Endothelial cell of umbilical vein (primary cell): ENCODE measurements around the gene BAMBI. TPM values are rescaled to one million over a fixed set of nuclear protein-coding genes. Genes with fewer than 3 reads are reported as not detected.

Source experiments
- BruUV-seq: library from RNA; stranded (reverse); fragments of 400-500 nt; replicated peaks from 2 replicates; lab custom pipeline; 2021; lab: Mats Ljungman, UMichigan
- CTCF ChIA-PET: fragments of 300-600, 350-600 bp; sonication (Branson Sonifier 250); formaldehyde crosslinking; loops from one replicate; lab custom pipeline; 2021; ENCODE audit warnings: antibody characterized with exemption, inconsistent platforms; lab: Charles Lee
- POLR2A ChIA-PET: fragments of 300-600, 350-600 bp; sonication (Branson Sonifier 250); formaldehyde crosslinking; loops from one replicate; lab custom pipeline; 2021; ENCODE audit warnings: antibody characterized with exemption, inconsistent platforms; lab: Charles Lee
- DNase-seq: peaks from one replicate; pipeline ENCODE4 v3.0.0-alpha.2; 2011; ENCODE audit warnings: low read depth, low spot score
- FAIRE-seq: peaks from 2 replicates; lab custom pipeline; 2011; peaks lifted over from hg19 to GRCh38; lab: Jason Lieb, UNC
- H2AFZ ChIP-seq: 2 replicates; pipeline ENCODE4 v1.6.0; 2012; ENCODE audit warnings: low read depth, low read length, control low read depth, inconsistent platforms
- H3K27ac ChIP-seq: 2 replicates; pipeline ENCODE4 v1.5.1; 2011; ENCODE audit warnings: low read depth, mild to moderate bottlenecking, control low read depth, low read length, moderate library complexity; ENCODE audit not compliant: insufficient read depth
- H3K27me3 ChIP-seq, 2 experiments: 2 replicates each; pipeline versions ENCODE4 v1.6.0 to v1.6.1; 2011; ENCODE audit warnings: low read length in 2 of 2, mixed read lengths in 1 of 2; ENCODE audit not compliant: control insufficient read depth in 2 of 2, insufficient read depth in 2 of 2
- H3K36me3 ChIP-seq, 2 experiments: 2 replicates in 1 of 2; 3 replicates in 1 of 2; pipeline ENCODE4 v1.5.1; 2011; ENCODE audit warnings: low read length in 2 of 2, mild to moderate bottlenecking in 1 of 2, moderate library complexity in 1 of 2; ENCODE audit not compliant: control insufficient read depth in 2 of 2, insufficient read depth in 2 of 2; ENCODE audit errors: extremely low read depth in 1 of 2
- H3K4me1 ChIP-seq: 3 replicates; pipeline ENCODE4 v1.5.1; 2011; ENCODE audit warnings: mild to moderate bottlenecking, low read length; ENCODE audit not compliant: control insufficient read depth, insufficient read depth; ENCODE audit errors: extremely low read depth
- H3K4me2 ChIP-seq: 2 replicates; pipeline ENCODE4 v1.6.1; 2011; ENCODE audit warnings: low read length, control low read depth, mixed read lengths; ENCODE audit not compliant: insufficient read depth
- H3K4me3 ChIP-seq, 3 experiments: fragments of 200-600 bp in 1 of 3; sonication (generic), shearing (Covaris generic) in 1 of 3; replicated peaks in 1 of 3; 2 replicates each; pipeline ENCODE4 v1.5.1; 2011 to 2016; ENCODE audit warnings: control low read depth in 3 of 3, low read length in 3 of 3, mild to moderate bottlenecking in 2 of 3, inconsistent platforms in 1 of 3, low read depth in 1 of 3, moderate library complexity in 1 of 3; ENCODE audit not compliant: insufficient read depth in 1 of 3
- H3K79me2 ChIP-seq: 2 replicates; pipeline ENCODE4 v1.6.0; 2012; ENCODE audit warnings: low read length, inconsistent platforms; ENCODE audit not compliant: control insufficient read depth, insufficient read depth
- H3K9ac ChIP-seq: replicated peaks from 2 replicates; pipeline ENCODE3; 2011; ENCODE audit warnings: low read length, control low read depth; ENCODE audit not compliant: insufficient read depth; ENCODE audit errors: extremely low read depth
- H3K9me1 ChIP-seq: replicated peaks from 3 replicates; pipeline ENCODE4 v1.6.0; 2011; ENCODE audit warnings: mild to moderate bottlenecking, low read length; ENCODE audit not compliant: control insufficient read depth, insufficient read depth; ENCODE audit errors: extremely low read depth
- H3K9me3 ChIP-seq: replicated peaks from 2 replicates; pipeline ENCODE4 v1.5.1; 2012; ENCODE audit warnings: low read length, inconsistent platforms; ENCODE audit not compliant: control insufficient read depth, insufficient read depth
- H4K20me1 ChIP-seq: replicated peaks from 2 replicates; pipeline ENCODE3; 2011; ENCODE audit warnings: mild to moderate bottlenecking, low read length; ENCODE audit not compliant: control insufficient read depth, insufficient read depth; ENCODE audit errors: extremely low read depth
- EZH2 ChIP-seq: IDR thresholded peaks from 2 replicates; pipeline ENCODE4 v1.6.1; 2012; ENCODE audit warnings: borderline replicate concordance, low read depth, mild to moderate bottlenecking, moderate library complexity, low read length, inconsistent platforms; ENCODE audit not compliant: severe bottlenecking
- FOS ChIP-seq: IDR thresholded peaks from 2 replicates; pipeline ENCODE4 v1.6.1; 2011; ENCODE audit warnings: mild to moderate bottlenecking, low read length, moderate library complexity, borderline replicate concordance; ENCODE audit not compliant: insufficient read depth
- GATA2 ChIP-seq: IDR thresholded peaks from 2 replicates; pipeline ENCODE4 v1.7.0; 2011; ENCODE audit warnings: low read depth, mild to moderate bottlenecking, moderate library complexity, mixed read lengths, low read length; ENCODE audit not compliant: insufficient read length, insufficient read depth
- JUN ChIP-seq: IDR thresholded peaks from 2 replicates; pipeline ENCODE4 v1.6.1; 2011; ENCODE audit warnings: borderline replicate concordance, low read depth; ENCODE audit not compliant: insufficient read length, insufficient read depth
- MYC ChIP-seq: IDR thresholded peaks from one replicate; pipeline ENCODE4 v1.6.1; 2011; ENCODE audit warnings: mild to moderate bottlenecking, low read depth, low read length
- POLR2A ChIP-seq: IDR thresholded peaks from 2 replicates; pipeline ENCODE4 v1.6.1; 2012; ENCODE audit warnings: low read depth, mild to moderate bottlenecking, control low read depth, low read length
- POLR2AphosphoS5 ChIP-seq: IDR thresholded peaks from 2 replicates; pipeline ENCODE4 v1.6.1; 2012; ENCODE audit warnings: low read depth, mild to moderate bottlenecking, control low read depth, low read length, moderate library complexity; ENCODE audit not compliant: insufficient read depth
- dilution Hi-C: fragments of 300-500 bp; cut with MboI; formaldehyde crosslinking; loops from one replicate; pipeline ENCODE4 v1.15.0; 2019; ENCODE audit warnings: low sequenced_read_pairs; ENCODE audit not compliant: extremely low pct_ligation_motif_present
- intact Hi-C: fragments of 100-400 bp; cut with micrococcal nuclease; formaldehyde crosslinking; loops from one replicate; pipeline ENCODE4 v1.10.0; 2022
- polyA plus RNA-seq, 4 experiments: library from polyadenylated mRNA; depleted of rRNA in 3 of 4; stranded (reverse) in 3 of 4; unstranded in 1 of 4; fragments of >200 nt; gene quantifications; 2 replicates each; pipeline versions ENCODE4 v1.2.1 to v1.2.3, GENCODE V29; 2011 to 2012; ENCODE audit warnings: missing spikeins in 1 of 4
- total RNA-seq: library from RNA; stranded (reverse); gene quantifications from 2 replicates; pipeline ENCODE4 v1.2.3, GENCODE V29; 2021
- TF ChIP-seq, protein P1 (sequence below), 2 donors: IDR thresholded peaks; 1 replicate in 1 of 2; 2 replicates in 1 of 2; pipeline ENCODE4 v1.5.1; 2011; ENCODE audit warnings: low read length in 2 of 2, mild to moderate bottlenecking in 2 of 2, moderate library complexity in 2 of 2, control low read depth in 1 of 2, inconsistent platforms in 1 of 2, low read depth in 1 of 2; ENCODE audit not compliant: insufficient read depth in 1 of 2; ENCODE audit errors: extremely low read depth in 1 of 2
- TF ChIP-seq, protein P2 (sequence below): IDR thresholded peaks from 2 replicates; pipeline ENCODE4 v1.6.1; 2011; ENCODE audit not compliant: insufficient read depth, insufficient read length

BAMBI gene
- total and polyA plus RNA-seq, 2 donors (not counting 3 experiments of a cell fraction or from before 2014, with no cell fraction given): 3.2 to 4.3 TPM

DNA sequence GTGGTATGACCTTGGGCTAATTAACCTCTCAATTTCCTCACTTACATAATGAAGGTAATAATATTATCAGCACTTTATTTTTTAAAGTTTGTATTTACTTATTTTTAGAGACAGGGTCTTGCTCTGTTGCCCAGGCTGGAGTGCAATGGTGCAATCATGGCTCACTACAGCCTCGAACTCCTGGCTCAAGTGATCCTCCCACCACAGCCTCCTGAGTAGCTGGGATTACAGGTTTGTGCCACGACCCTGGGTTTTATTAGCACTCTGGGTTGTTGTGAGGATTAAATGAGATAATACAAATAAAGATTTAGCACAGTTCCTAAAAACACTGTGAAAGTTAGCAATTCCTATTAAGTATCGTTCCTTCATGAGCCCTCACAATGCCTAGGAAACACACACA, 14.7 kb downstream of the BAMBI start:
- Histone ChIP-seq H3K79me2 (no peaks in the 10 kb centered on the region), H4K20me1 (no peaks in the 10 kb centered on the region), H3K9me1 (no peaks in the 10 kb centered on the region), H3K36me3 (no peaks in the 10 kb centered on the region), H2AFZ (no peak overlapping the region), H3K9ac (no peak overlapping the region), H3K27ac (no peak overlapping the region), H3K4me1 (no peaks in the 10 kb centered on the region), H3K4me3 (no peak overlapping the region), H3K9me3 (no peaks in the 10 kb centered on the region), H3K4me2 (no peak overlapping the region), H3K27me3 (peaks cover 0 to 1% of the 10 kb centered on the region in 2 experiments)
- CTCF ChIA-PET: no interaction called here
- dilution Hi-C loops: no loop called here
- no TSS peak for BruUV-seq
- no peak for FAIRE-seq
- intact Hi-C loops: no loop called here
- POLR2A ChIA-PET: no interaction called here
- no peak for DNase-seq
- TF ChIP-seq, protein P1, sequence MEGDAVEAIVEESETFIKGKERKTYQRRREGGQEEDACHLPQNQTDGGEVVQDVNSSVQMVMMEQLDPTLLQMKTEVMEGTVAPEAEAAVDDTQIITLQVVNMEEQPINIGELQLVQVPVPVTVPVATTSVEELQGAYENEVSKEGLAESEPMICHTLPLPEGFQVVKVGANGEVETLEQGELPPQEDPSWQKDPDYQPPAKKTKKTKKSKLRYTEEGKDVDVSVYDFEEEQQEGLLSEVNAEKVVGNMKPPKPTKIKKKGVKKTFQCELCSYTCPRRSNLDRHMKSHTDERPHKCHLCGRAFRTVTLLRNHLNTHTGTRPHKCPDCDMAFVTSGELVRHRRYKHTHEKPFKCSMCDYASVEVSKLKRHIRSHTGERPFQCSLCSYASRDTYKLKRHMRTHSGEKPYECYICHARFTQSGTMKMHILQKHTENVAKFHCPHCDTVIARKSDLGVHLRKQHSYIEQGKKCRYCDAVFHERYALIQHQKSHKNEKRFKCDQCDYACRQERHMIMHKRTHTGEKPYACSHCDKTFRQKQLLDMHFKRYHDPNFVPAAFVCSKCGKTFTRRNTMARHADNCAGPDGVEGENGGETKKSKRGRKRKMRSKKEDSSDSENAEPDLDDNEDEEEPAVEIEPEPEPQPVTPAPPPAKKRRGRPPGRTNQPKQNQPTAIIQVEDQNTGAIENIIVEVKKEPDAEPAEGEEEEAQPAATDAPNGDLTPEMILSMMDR (IDR thresholded peaks at IDR 0.05; ENCODE audit: extremely low read depth in 1 of 2, insufficient read depth in 1 of 2, low read depth in 1 of 2, low read length in 2 of 2): no peak
- TF ChIP-seq, protein P2, sequence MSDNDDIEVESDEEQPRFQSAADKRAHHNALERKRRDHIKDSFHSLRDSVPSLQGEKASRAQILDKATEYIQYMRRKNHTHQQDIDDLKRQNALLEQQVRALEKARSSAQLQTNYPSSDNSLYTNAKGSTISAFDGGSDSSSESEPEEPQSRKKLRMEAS: no peak
- TF ChIP-seq JUN: no peak
- no peak for TF ChIP-seq MYC
- no peak for TF ChIP-seq POLR2A
- no peak for TF ChIP-seq EZH2
- TF ChIP-seq FOS: no peak
- no peak for TF ChIP-seq GATA2
- no peak for TF ChIP-seq POLR2AphosphoS5
